Spleen (tissue), 11 donors: ENCODE measurements around the gene TOM1L2. TPM values are rescaled to one million over a fixed set of nuclear protein-coding genes. Genes with fewer than 3 reads are reported as not detected.

Source experiments
- DNase-seq: peaks from one replicate; pipeline ENCODE4 v3.0.0-alpha.2; 2020
- H3K27ac ChIP-seq, 8 donors: fragments of 200-600 bp; sonication (generic) in 7 of 8; 1 replicate in 4 of 8; 2 replicates in 4 of 8; pipeline versions ENCODE4 v1.5.0 to v1.8.0; 2016 to 2021; ENCODE audit warnings: inconsistent platforms in 4 of 8, mild to moderate bottlenecking in 4 of 8, moderate library complexity in 1 of 8
- H3K27me3 ChIP-seq, 7 donors: fragments of 200-600 bp; sonication (generic) in 6 of 7; replicated peaks in 1 of 7; 1 replicate in 4 of 7; 2 replicates in 3 of 7; pipeline versions ENCODE4 v1.5.0 to v1.8.0; 2016 to 2021; ENCODE audit warnings: inconsistent platforms in 3 of 7, mild to moderate bottlenecking in 1 of 7
- H3K36me3 ChIP-seq, 6 donors: fragments of 200-600 bp; sonication (generic) in 5 of 6; 1 replicate in 4 of 6; 2 replicates in 2 of 6; pipeline versions ENCODE4 v1.5.0 to v1.8.0; 2016 to 2021; ENCODE audit warnings: inconsistent platforms in 2 of 6
- H3K4me1 ChIP-seq, 6 donors: fragments of 200-600 bp; sonication (generic) in 5 of 6; 1 replicate in 3 of 6; 2 replicates in 3 of 6; pipeline versions ENCODE4 v1.5.0 to v1.8.0; 2016 to 2021; ENCODE audit warnings: inconsistent platforms in 3 of 6
- H3K4me3 ChIP-seq, 8 donors: fragments of 200-600 bp; sonication (generic) in 7 of 8; 1 replicate in 4 of 8; 2 replicates in 4 of 8; pipeline versions ENCODE4 v1.5.0 to v1.8.0; 2016 to 2021; ENCODE audit warnings: inconsistent platforms in 4 of 8, mild to moderate bottlenecking in 4 of 8, moderate library complexity in 2 of 8
- H3K9me3 ChIP-seq, 8 donors: fragments of 200-600 bp; sonication (generic) in 7 of 8; 1 replicate in 4 of 8; 2 replicates in 4 of 8; pipeline versions ENCODE4 v1.5.0 to v1.8.0; 2016 to 2021; ENCODE audit warnings: inconsistent platforms in 4 of 8
- POLR2A ChIP-seq, 3 donors: fragments of 450-650 bp; IDR thresholded peaks; one replicate each; pipeline ENCODE4 v1.5.1; 2017; ENCODE audit warnings: antibody characterized with exemption in 3 of 3, mild to moderate bottlenecking in 1 of 3
- POLR2AphosphoS5 ChIP-seq, 3 donors: sonication (generic); formaldehyde crosslinking; IDR thresholded peaks; one replicate each; pipeline ENCODE4 v1.5.1; 2017; ENCODE audit warnings: antibody characterized with exemption in 3 of 3
- WGBS, 5 donors: extraction: QIAGEN DNeasy Blood & Tissue Kit in 3 of 5; methylation state at CpG; one replicate each; pipeline versions ENCODE4 v1.1.5 to v1.1.7; 2013 to 2018; 5-methylcytosine and 5-hydroxymethylcytosine counted together
- intact Hi-C: fragments of 100-400 bp; cut with DNase I; formaldehyde crosslinking; loops from one replicate; pipeline ENCODE4 v1.15.0; 2023; ENCODE audit warnings: low total_unique reads
- polyA plus RNA-seq, 3 donors: library from polyadenylated mRNA; stranded (reverse); fragments of 200-250 nt; gene quantifications; one replicate each; pipeline ENCODE4 v1.2.1, GENCODE V29; 2013
- total RNA-seq, 7 donors: library from RNA; depleted of rRNA in 3 of 7; stranded (reverse); fragments of >200 nt in 3 of 7; fragmentation: NEBNext Ultra II Directional in 4 of 7; extraction: Animal tissue kit (Norgen Biotek cat#: 25700) in 4 of 7; gene quantifications; one replicate each; pipeline versions ENCODE4 v1.1.0 to v1.2.1, GENCODE V29; 2016 to 2021
- TF ChIP-seq, protein P1 (sequence below), 11 experiments: fragments of 200-600 bp in 7 of 11; fragments of 450-650 bp in 4 of 11; sonication (generic) in 4 of 11; IDR thresholded peaks in 8 of 11; conservative IDR thresholded peaks in 3 of 11; 1 replicate in 7 of 11; 2 replicates in 4 of 11; pipeline versions ENCODE4 v1.4.0 to v1.8.0; 2016 to 2021; ENCODE audit warnings: antibody characterized with exemption in 11 of 11, inconsistent platforms in 4 of 11, mild to moderate bottlenecking in 1 of 11
- donor health status: healthy with polysubstance abuse.
- donor health status: DM: no; HTN: no; CAD: no; lungs with moderate emphysema.
- donor health status: DM: no; HTN: no; CAD: no.
- donor health status: Bipolar disorder and iron deficiency.
- donor health status: healthy.
- donor health status: DM: no; HTN: no; CAD: no.
- donor health status: DM: yes; HTN: yes; CAD: no.

TOM1L2 gene
- total and polyA plus RNA-seq, 10 donors = 5.3 to 82.6 (median 53.6) TPM

DNA sequence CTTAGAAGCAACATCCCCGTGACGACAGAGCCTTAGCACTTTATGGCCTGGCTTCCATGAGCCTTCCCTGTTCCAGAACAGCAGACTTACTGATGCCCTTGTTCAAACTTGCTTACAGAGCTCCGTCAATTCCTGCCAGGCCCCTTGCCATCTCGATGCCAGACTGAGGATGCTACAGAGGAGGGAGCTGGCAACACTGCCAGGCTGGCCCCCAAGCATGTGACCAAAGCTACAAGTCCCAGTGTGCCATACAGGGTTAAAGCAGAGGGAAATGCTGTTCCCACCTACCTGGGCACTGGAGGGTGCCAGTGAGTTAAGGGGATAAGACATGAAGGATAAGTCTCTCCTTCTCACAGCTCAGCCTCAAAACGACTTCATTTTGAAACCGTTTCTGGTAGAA lies 102.0 kb downstream of the TOM1L2 start:
- Histone ChIP-seq H3K36me3 (peaks cover 0 to 59% (median 4%) of the 10 kb centered on the region in 6 donors), H3K4me1 (peaks cover 5 to 40% (median 19%) of the 10 kb centered on the region in 6 donors), H3K9me3 (no peaks in the 10 kb centered on the region), H3K27me3 (no peaks in the 10 kb centered on the region), H3K4me3 (no peak overlapping the region), H3K27ac (no peak overlapping the region)
- 64 to 76% (median 72%) methylated on average over 5 to 6 of the region's 6 CpGs for WGBS, 5 donors
- intact Hi-C loops = no loop called here
- DNase-seq = no peak
- TF ChIP-seq, protein P1, sequence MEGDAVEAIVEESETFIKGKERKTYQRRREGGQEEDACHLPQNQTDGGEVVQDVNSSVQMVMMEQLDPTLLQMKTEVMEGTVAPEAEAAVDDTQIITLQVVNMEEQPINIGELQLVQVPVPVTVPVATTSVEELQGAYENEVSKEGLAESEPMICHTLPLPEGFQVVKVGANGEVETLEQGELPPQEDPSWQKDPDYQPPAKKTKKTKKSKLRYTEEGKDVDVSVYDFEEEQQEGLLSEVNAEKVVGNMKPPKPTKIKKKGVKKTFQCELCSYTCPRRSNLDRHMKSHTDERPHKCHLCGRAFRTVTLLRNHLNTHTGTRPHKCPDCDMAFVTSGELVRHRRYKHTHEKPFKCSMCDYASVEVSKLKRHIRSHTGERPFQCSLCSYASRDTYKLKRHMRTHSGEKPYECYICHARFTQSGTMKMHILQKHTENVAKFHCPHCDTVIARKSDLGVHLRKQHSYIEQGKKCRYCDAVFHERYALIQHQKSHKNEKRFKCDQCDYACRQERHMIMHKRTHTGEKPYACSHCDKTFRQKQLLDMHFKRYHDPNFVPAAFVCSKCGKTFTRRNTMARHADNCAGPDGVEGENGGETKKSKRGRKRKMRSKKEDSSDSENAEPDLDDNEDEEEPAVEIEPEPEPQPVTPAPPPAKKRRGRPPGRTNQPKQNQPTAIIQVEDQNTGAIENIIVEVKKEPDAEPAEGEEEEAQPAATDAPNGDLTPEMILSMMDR (IDR thresholded peaks at IDR 0.05 in 8 of 11, conservative IDR thresholded peaks at IDR 0.05 in 3 of 11) = no peak
- TF ChIP-seq POLR2AphosphoS5 (IDR thresholded peaks at IDR 0.05) = no peak
- TF ChIP-seq POLR2A (IDR thresholded peaks at IDR 0.05) = no peak

GRCh38 chr17:17868641-17869522 lies 103.3 kb downstream of the TOM1L2 start:
- H3K4me1 ChIP-seq = peaks cover 5 to 38% (median 17%) of the 10 kb centered on the region in 6 donors
- no peak for DNase-seq
- H3K4me3 ChIP-seq = no peak overlapping the region
- 68 to 77% (median 70%) methylated on average over 18 of the region's 18 CpGs for WGBS, 5 donors
- no peaks in the 10 kb centered on the region for H3K9me3 ChIP-seq
- H3K27me3 ChIP-seq = no peaks in the 10 kb centered on the region
- TF ChIP-seq POLR2AphosphoS5 (IDR thresholded peaks at IDR 0.05) (peak in 1 of 3 donors; percentile 40), POLR2A (IDR thresholded peaks at IDR 0.05) (no peak)
- H3K36me3 ChIP-seq = peaks cover 0 to 54% (median 4%) of the 10 kb centered on the region in 6 donors
- H3K27ac ChIP-seq = peak overlapping the region in 6 of 8 donors; percentile 5 to 64 (median 32)
- intact Hi-C loops = no loop called here

DNA sequence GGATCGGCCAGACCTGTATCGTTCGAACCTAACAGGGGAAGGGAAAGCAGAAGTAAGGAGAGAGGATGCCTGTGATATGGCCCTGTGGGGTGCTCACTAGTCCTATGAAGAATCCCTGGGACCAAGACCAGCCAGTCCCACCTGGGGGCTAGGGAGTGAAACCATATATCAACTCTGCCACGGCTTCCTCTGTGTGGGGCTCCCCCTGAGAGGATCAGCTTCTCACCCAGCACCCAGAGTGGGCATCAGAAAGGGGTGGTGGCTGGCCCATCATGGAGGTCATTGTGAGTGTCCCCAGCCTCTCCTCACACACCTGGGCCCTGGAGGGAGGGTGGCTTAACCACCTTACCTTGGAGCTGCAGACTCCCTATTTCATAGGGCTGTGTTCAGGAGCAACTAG lies 105.3 kb downstream of the TOM1L2 start:
- no peak for DNase-seq
- Histone ChIP-seq H3K27ac (no peak overlapping the region), H3K36me3 (peaks cover 0 to 67% (median 4%) of the 10 kb centered on the region in 6 donors), H3K4me3 (no peak overlapping the region), H3K27me3 (no peaks in the 10 kb centered on the region), H3K9me3 (no peaks in the 10 kb centered on the region), H3K4me1 (peaks cover 5 to 22% (median 12%) of the 10 kb centered on the region in 6 donors)
- intact Hi-C loops = no loop called here
- TF ChIP-seq POLR2A (IDR thresholded peaks at IDR 0.05) = no peak
- no peak for TF ChIP-seq POLR2AphosphoS5 (IDR thresholded peaks at IDR 0.05)
- TF ChIP-seq, protein P1 (IDR thresholded peaks at IDR 0.05 in 8 of 11, conservative IDR thresholded peaks at IDR 0.05 in 3 of 11) = no peak
- 90 to 95% (median 92%) methylated on average over 4 of the region's 4 CpGs for WGBS, 5 donors

- no peaks in the 10 kb centered on the region for H3K27me3 ChIP-seq
- peaks cover 0 to 72% (median 4%) of the 10 kb centered on the region in 6 donors for H3K36me3 ChIP-seq
- H3K4me1 ChIP-seq = peaks cover 5 to 22% (median 12%) of the 10 kb centered on the region in 6 donors
- no peak for DNase-seq
- no peaks in the 10 kb centered on the region for H3K9me3 ChIP-seq
- intact Hi-C loops = no loop called here
- TF ChIP-seq POLR2A (IDR thresholded peaks at IDR 0.05) = no peak
- TF ChIP-seq, protein P1 (IDR thresholded peaks at IDR 0.05 in 8 of 11, conservative IDR thresholded peaks at IDR 0.05 in 3 of 11) = no peak
- no peak for TF ChIP-seq POLR2AphosphoS5 (IDR thresholded peaks at IDR 0.05)
- no peak overlapping the region for H3K4me3 ChIP-seq
- WGBS, 5 donors = 69 to 93% (median 90%) methylated on average over 3 of the region's 3 CpGs
- H3K27ac ChIP-seq = no peak overlapping the region
Observed at GRCh38 chr17:17866425-17866824, 105.8 kb downstream of the TOM1L2 start.
